GM12878 (cell line): ENCODE data around the gene HLA-DMA. TPM values are rescaled to one million over a fixed set of nuclear protein-coding genes. Genes with fewer than 3 reads are reported as not detected.

ENCODE experiments used
- polyA plus RNA-seq, 11 experiments: library from polyadenylated mRNA; depleted of rRNA in 4 of 11; unstranded in 6 of 11; stranded (reverse) in 5 of 11; fragments of >200 nt; fragmentation: Nextera tagmentation in 4 of 11; fragmentation: Illumina TruSeq in 1 of 11; extraction: Ambion mirVana in 4 of 11; extraction: Trizol in 1 of 11; gene quantifications; 1 replicate in 1 of 11; 2 replicates in 10 of 11; pipeline versions ENCODE4 v1.2.1 to v1.2.3, GENCODE V29; 2011 to 2016; ENCODE audit warnings: inconsistent platforms in 2 of 11, missing spikeins in 2 of 11, low read depth in 1 of 11
- total RNA-seq, 4 experiments: library from RNA; depleted of rRNA in 3 of 4; stranded (reverse); fragments of >200 nt in 3 of 4; fragmentation: Illumina TruSeq in 1 of 4; extraction: Trizol in 1 of 4; gene quantifications; 2 replicates each; pipeline versions ENCODE4 v1.2.1 to v1.2.3, GENCODE V29; 2013 to 2021

The HLA-DMA gene
- total and polyA plus RNA-seq, 10 of the 15 experiments (the other 5 are each of a cell fraction or from before 2014, with no cell fraction given): 177 to 552 (median 309) TPM

Other genes with a start within 250 kb of the HLA-DMA start
Only the 7 nearest of the 15 such genes appear.
- 58.1 and 60.3 TPM in 2 replicates for gene TAP2, start 114.4 kb downstream of the HLA-DMA start, total RNA-seq (2014; rRNA removed)
- 31.9 and 37.2 TPM in 2 replicates for gene TAP2, start 114.4 kb downstream of the HLA-DMA start, total RNA-seq (2014; rRNA removed; fragmentation: Illumina TruSeq; extraction: Trizol)
- 77.2 and 87.3 TPM in 2 replicates for gene TAP2, start 114.4 kb downstream of the HLA-DMA start, total RNA-seq (2021)
- gene TAP2, start 114.4 kb downstream of the HLA-DMA start, polyA plus RNA-seq (2011; rRNA removed): 25.5 and 38.8 TPM in 2 replicates
- 45.7 and 47.7 TPM in 2 replicates for gene TAP2, start 114.4 kb downstream of the HLA-DMA start, polyA plus RNA-seq (2014; fragmentation: Illumina TruSeq; extraction: Trizol)
- gene TAP2, start 114.4 kb downstream of the HLA-DMA start, polyA plus RNA-seq (2014; fragmentation: Nextera tagmentation; extraction: Ambion mirVana): 1 to 10 TPM; 5.3 to 6.7 TPM
- gene TAP2, start 114.4 kb downstream of the HLA-DMA start, polyA plus RNA-seq (2014; rRNA removed): 49.6 and 71.6 TPM in 2 replicates
- gene TAP2, start 114.4 kb downstream of the HLA-DMA start, polyA plus RNA-seq (2016; fragmentation: Nextera tagmentation; extraction: Ambion mirVana): 1 to 10 TPM; 8.3 to 9.0 TPM
- 386 and 388 TPM in 2 replicates for gene PSMB8, start 109.0 kb downstream of the HLA-DMA start, total RNA-seq (2014; rRNA removed)
- gene PSMB8, start 109.0 kb downstream of the HLA-DMA start, total RNA-seq (2014; rRNA removed; fragmentation: Illumina TruSeq; extraction: Trizol): 311 and 327 TPM in 2 replicates
- gene PSMB8, start 109.0 kb downstream of the HLA-DMA start, total RNA-seq (2021): 366 TPM in 2 replicates
- gene PSMB8, start 109.0 kb downstream of the HLA-DMA start, polyA plus RNA-seq (2011; rRNA removed): 321 and 384 TPM in 2 replicates
- 272 and 304 TPM in 2 replicates for gene PSMB8, start 109.0 kb downstream of the HLA-DMA start, polyA plus RNA-seq (2014; fragmentation: Illumina TruSeq; extraction: Trizol)
- 100 to 1,000 TPM; 353 to 557 TPM for gene PSMB8, start 109.0 kb downstream of the HLA-DMA start, polyA plus RNA-seq (2014; fragmentation: Nextera tagmentation; extraction: Ambion mirVana)
- gene PSMB8, start 109.0 kb downstream of the HLA-DMA start, polyA plus RNA-seq (2014; rRNA removed): 374 and 411 TPM in 2 replicates
- 100 to 1,000 TPM; 495 to 538 TPM for gene PSMB8, start 109.0 kb downstream of the HLA-DMA start, polyA plus RNA-seq (2016; fragmentation: Nextera tagmentation; extraction: Ambion mirVana)
- gene TAP1, start 99.4 kb downstream of the HLA-DMA start, total RNA-seq (2014; rRNA removed): 179 and 183 TPM in 2 replicates
- gene TAP1, start 99.4 kb downstream of the HLA-DMA start, total RNA-seq (2014; rRNA removed; fragmentation: Illumina TruSeq; extraction: Trizol): 103 and 108 TPM in 2 replicates
- gene TAP1, start 99.4 kb downstream of the HLA-DMA start, total RNA-seq (2021): 177 and 194 TPM in 2 replicates
- 136 and 198 TPM in 2 replicates for gene TAP1, start 99.4 kb downstream of the HLA-DMA start, polyA plus RNA-seq (2011; rRNA removed)
- 107 and 126 TPM in 2 replicates for gene TAP1, start 99.4 kb downstream of the HLA-DMA start, polyA plus RNA-seq (2014; fragmentation: Illumina TruSeq; extraction: Trizol)
- 10 to 100 TPM; 33.4 to 60.0 TPM for gene TAP1, start 99.4 kb downstream of the HLA-DMA start, polyA plus RNA-seq (2014; fragmentation: Nextera tagmentation; extraction: Ambion mirVana)
- 160 and 161 TPM in 2 replicates for gene TAP1, start 99.4 kb downstream of the HLA-DMA start, polyA plus RNA-seq (2014; rRNA removed)
- gene TAP1, start 99.4 kb downstream of the HLA-DMA start, polyA plus RNA-seq (2016; fragmentation: Nextera tagmentation; extraction: Ambion mirVana): 100 to 1,000 TPM; 230 to 249 TPM
- gene PSMB9, start 98.9 kb downstream of the HLA-DMA start, total RNA-seq (2014; rRNA removed): 251 and 255 TPM in 2 replicates
- 167 and 171 TPM in 2 replicates for gene PSMB9, start 98.9 kb downstream of the HLA-DMA start, total RNA-seq (2014; rRNA removed; fragmentation: Illumina TruSeq; extraction: Trizol)
- 237 and 271 TPM in 2 replicates for gene PSMB9, start 98.9 kb downstream of the HLA-DMA start, total RNA-seq (2021)
- 253 and 359 TPM in 2 replicates for gene PSMB9, start 98.9 kb downstream of the HLA-DMA start, polyA plus RNA-seq (2011; rRNA removed)
- 86.8 and 181 TPM in 2 replicates for gene PSMB9, start 98.9 kb downstream of the HLA-DMA start, polyA plus RNA-seq (2014; fragmentation: Illumina TruSeq; extraction: Trizol)
- 100 to 1,000 TPM; 202 to 299 TPM for gene PSMB9, start 98.9 kb downstream of the HLA-DMA start, polyA plus RNA-seq (2014; fragmentation: Nextera tagmentation; extraction: Ambion mirVana)
- 341 and 375 TPM in 2 replicates for gene PSMB9, start 98.9 kb downstream of the HLA-DMA start, polyA plus RNA-seq (2014; rRNA removed)
- gene PSMB9, start 98.9 kb downstream of the HLA-DMA start, polyA plus RNA-seq (2016; fragmentation: Nextera tagmentation; extraction: Ambion mirVana): 100 to 1,000 TPM; 483 to 517 TPM
- 141 and 149 TPM in 2 replicates for gene HLA-DMB, start 12.1 kb downstream of the HLA-DMA start, total RNA-seq (2014; rRNA removed)
- 117 and 120 TPM in 2 replicates for gene HLA-DMB, start 12.1 kb downstream of the HLA-DMA start, total RNA-seq (2014; rRNA removed; fragmentation: Illumina TruSeq; extraction: Trizol)
- 106 and 114 TPM in 2 replicates for gene HLA-DMB, start 12.1 kb downstream of the HLA-DMA start, total RNA-seq (2021)
- 140 and 173 TPM in 2 replicates for gene HLA-DMB, start 12.1 kb downstream of the HLA-DMA start, polyA plus RNA-seq (2011; rRNA removed)
- gene HLA-DMB, start 12.1 kb downstream of the HLA-DMA start, polyA plus RNA-seq (2014; fragmentation: Illumina TruSeq; extraction: Trizol): 136 and 158 TPM in 2 replicates
- gene HLA-DMB, start 12.1 kb downstream of the HLA-DMA start, polyA plus RNA-seq (2014; fragmentation: Nextera tagmentation; extraction: Ambion mirVana): 100 to 1,000 TPM; 117 to 170 TPM
- gene HLA-DMB, start 12.1 kb downstream of the HLA-DMA start, polyA plus RNA-seq (2014; rRNA removed): 114 and 116 TPM in 2 replicates
- gene HLA-DMB, start 12.1 kb downstream of the HLA-DMA start, polyA plus RNA-seq (2016; fragmentation: Nextera tagmentation; extraction: Ambion mirVana): 100 to 1,000 TPM; 160 to 168 TPM
- gene BRD2, start 15.5 kb upstream of the HLA-DMA start, total RNA-seq (2014; rRNA removed): 127 TPM in 2 replicates
- 139 and 145 TPM in 2 replicates for gene BRD2, start 15.5 kb upstream of the HLA-DMA start, total RNA-seq (2014; rRNA removed; fragmentation: Illumina TruSeq; extraction: Trizol)
- gene BRD2, start 15.5 kb upstream of the HLA-DMA start, total RNA-seq (2021): 160 and 178 TPM in 2 replicates
- 218 and 239 TPM in 2 replicates for gene BRD2, start 15.5 kb upstream of the HLA-DMA start, polyA plus RNA-seq (2011; rRNA removed)
- gene BRD2, start 15.5 kb upstream of the HLA-DMA start, polyA plus RNA-seq (2014; fragmentation: Illumina TruSeq; extraction: Trizol): 234 and 289 TPM in 2 replicates
- gene BRD2, start 15.5 kb upstream of the HLA-DMA start, polyA plus RNA-seq (2014; fragmentation: Nextera tagmentation; extraction: Ambion mirVana): 100 to 1,000 TPM in 1 of 2 experiments, 10 to 100 TPM in 1; 32.2 to 133 TPM
- 180 and 181 TPM in 2 replicates for gene BRD2, start 15.5 kb upstream of the HLA-DMA start, polyA plus RNA-seq (2014; rRNA removed)
- 100 to 1,000 TPM; 113 to 118 TPM for gene BRD2, start 15.5 kb upstream of the HLA-DMA start, polyA plus RNA-seq (2016; fragmentation: Nextera tagmentation; extraction: Ambion mirVana)
- gene HLA-DOA, start 56.5 kb upstream of the HLA-DMA start, total RNA-seq (2014; rRNA removed): 99.2 and 108 TPM in 2 replicates
- 64.6 and 69.1 TPM in 2 replicates for gene HLA-DOA, start 56.5 kb upstream of the HLA-DMA start, total RNA-seq (2014; rRNA removed; fragmentation: Illumina TruSeq; extraction: Trizol)
- gene HLA-DOA, start 56.5 kb upstream of the HLA-DMA start, total RNA-seq (2021): 73.3 and 73.5 TPM in 2 replicates
- 31.3 and 46.7 TPM in 2 replicates for gene HLA-DOA, start 56.5 kb upstream of the HLA-DMA start, polyA plus RNA-seq (2011; rRNA removed)
- 69.9 and 79.3 TPM in 2 replicates for gene HLA-DOA, start 56.5 kb upstream of the HLA-DMA start, polyA plus RNA-seq (2014; fragmentation: Illumina TruSeq; extraction: Trizol)
- gene HLA-DOA, start 56.5 kb upstream of the HLA-DMA start, polyA plus RNA-seq (2014; fragmentation: Nextera tagmentation; extraction: Ambion mirVana): 10 to 100 TPM in 1 of 2 experiments, 1 to 10 TPM in 1; 8.8 to 21.1 TPM
- 99.8 and 104 TPM in 2 replicates for gene HLA-DOA, start 56.5 kb upstream of the HLA-DMA start, polyA plus RNA-seq (2014; rRNA removed)
- gene HLA-DOA, start 56.5 kb upstream of the HLA-DMA start, polyA plus RNA-seq (2016; fragmentation: Nextera tagmentation; extraction: Ambion mirVana): 10 to 100 TPM; 44.9 to 47.6 TPM